NOMO-1 treated with DMSO at 0.1 percent for 48 hours (cell line): ENCODE results near the gene RNU6-8.

ENCODE experiments used
- DNase-seq: peaks from one replicate; lab custom pipeline; 2025; ENCODE audit not compliant: unreplicated experiment; lab: John Stamatoyannopoulos, UW

Gene RNU6-8

DNA sequence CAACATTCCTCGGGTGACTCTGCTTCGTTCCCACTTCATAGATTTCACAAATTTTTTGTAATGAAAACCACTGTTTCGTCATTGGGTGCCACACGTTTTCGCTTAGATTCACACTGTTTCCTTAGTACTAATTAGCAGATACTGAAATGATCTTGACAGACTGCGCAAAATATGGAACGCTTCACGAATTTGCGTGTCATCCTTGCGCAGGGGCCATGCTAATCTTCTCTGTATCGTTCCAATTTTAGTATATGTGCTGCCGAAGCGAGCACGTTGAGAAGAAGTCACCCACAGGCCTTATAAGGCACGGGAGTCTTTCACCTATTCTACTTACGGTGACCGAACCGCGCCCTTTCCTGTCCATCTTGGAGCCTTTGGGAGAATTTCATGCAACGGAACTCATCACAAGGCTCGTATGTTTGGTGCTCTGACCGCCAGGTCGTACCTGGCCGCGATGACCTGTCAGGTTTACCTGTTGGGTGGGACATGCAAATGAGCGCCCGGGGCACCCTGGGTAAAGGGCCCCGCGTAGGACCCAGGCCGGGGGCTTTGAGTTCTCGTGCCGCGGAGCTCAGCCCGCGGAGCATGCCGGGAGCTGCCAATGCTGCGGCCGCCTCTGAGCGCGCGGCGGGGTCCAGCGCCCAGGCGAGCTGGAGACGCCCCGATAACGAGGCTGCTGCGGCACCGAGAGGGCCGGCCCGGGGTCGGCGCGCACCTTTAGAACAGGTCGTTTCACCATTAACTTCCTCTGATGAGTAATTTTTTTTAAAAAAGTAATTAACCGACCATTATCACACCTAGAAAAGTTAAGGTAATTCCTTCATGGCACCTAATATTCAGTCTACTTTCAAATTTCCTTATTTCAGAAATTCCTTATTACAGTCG lies at the start of gene RNU6-8:
Gene RNU6-8 (minus strand): TSS at position 272 of the 885 bp plus-strand sequence.
- peak; percentile 37 for DNase-seq

DNA sequence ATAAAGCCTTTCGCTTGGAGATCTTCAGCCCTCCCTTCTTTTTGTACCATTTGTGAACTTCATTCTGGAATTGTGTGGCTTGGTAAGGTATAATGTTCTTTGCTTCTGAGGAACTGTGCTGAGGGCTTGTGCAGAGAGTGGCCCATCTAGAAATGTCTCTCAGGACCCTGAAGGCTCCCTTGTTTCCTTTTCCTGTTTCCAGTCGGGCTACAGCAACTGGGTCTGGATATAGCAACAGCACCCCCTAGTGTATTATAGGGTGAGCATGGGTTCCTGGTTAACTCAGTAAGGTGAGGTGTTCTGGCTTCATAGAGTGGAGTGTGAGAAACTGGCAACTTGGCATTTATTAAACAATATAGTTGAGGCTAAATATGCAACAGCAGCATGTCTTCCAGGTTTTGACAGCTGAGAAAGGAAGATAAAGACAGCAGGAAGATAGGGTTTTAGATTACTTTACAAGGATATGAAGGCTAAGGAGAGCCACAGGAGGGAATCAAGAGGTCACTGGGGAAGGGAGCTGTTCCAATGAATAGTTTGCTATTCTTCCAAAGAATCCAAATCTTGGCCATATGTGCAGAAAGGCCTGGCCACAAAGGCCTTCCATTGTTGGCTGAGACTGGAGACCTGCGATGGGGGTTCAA lies 49.1 kb upstream of the RNU6-8 start:
- DNase-seq, result peak; percentile 48

DNA sequence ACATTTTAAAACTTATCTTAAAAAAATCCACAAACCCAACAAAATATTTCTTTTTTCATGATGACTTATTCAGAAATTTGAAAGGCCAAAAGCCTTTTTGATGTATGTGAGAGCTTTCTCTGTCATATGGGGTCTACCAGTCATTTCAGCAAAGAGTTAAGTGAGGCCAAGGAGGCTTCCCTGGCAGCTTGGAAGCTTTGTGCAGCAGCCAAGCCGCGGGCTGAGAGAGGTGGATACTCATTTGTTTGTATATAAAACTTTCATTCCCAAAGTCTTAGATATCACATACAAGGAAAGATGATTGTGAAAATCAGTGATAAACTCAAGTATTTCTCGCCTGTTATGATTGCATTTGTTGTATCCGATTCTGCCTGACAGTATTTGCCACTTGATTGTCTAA lies 48.5 kb upstream of the RNU6-8 start:
- no peak for DNase-seq

DNA sequence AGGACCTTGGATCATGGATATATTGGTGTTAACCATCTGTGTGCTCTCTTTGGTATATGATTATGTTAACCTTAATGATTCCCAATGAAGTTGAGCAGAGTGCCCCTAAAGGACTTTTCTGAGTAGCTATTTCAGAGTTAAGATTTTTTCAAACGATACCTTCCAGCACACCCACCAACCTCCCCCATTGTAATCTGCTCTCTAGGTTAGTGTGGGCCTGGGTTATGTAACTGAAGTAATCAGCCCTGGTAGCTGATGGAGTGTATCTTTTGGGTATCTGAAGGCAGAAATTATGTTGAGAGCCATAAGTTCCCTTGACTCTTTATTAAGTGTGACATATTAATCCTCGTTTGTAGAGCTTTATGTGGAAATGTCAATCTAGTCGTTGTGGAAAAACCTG lies 47.6 kb upstream of the RNU6-8 start:
- DNase-seq, result no peak

DNA sequence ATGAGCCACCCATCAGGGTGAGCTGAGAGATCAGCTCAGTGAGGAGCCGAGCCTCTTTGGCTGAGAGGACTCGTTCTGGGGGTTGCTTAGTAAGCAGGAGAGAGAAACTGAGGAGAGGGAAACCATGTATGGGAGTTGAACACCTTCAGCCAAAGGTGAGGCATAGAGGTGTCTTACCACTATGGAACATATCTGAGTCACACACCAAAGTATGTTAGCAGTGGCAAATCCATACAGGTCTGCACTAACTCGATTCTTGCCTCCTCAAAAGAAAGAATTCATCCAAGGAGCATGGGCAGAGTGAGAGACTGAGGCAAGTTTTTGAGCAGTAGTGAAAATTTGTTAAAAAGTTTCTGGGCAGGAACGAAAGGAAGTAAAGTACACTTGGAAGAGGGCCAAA lies 46.7 kb upstream of the RNU6-8 start:
- no peak for DNase-seq

DNA sequence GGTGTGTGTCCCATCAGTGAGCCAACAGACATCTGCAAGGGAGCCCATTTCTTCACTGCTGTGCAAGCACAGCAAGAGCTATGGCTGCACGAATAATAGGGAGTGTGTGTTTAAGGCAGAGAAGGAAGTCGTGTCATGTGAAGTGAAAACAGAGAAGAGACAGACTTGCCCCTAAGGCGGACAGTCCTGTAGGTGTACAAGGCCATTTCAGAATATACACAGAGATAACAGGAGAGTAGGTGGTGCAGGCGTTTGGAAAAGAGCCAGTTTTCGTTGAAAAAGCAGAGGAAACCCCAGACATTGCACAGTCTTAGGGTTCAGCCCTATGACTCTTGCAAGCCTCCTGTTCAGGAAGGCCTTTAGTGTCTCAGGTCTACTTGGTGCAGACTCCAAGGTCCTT lies 46.3 kb upstream of the RNU6-8 start:
- no peak for DNase-seq

DNA sequence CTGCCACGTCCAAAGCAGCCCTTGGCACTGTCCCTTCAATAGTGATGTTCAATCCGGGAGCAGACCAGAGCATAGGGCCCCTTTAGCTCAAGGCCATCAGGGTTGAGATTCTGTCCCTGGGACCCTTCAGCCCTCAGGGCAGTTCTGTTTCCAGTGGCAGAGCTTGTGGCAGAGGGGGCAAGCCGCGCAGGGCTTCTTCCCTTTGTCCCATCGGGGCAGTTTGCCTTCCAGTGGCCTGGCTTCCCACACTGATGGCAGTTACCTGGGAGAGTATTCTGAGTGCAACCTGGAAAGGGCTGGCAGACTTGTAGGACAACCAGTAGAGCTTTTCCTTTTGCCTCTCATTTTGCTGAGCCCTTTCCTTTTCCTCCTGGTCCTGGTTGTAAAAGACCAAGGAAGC lies 43.7 kb upstream of the RNU6-8 start:
- no peak for DNase-seq

DNA sequence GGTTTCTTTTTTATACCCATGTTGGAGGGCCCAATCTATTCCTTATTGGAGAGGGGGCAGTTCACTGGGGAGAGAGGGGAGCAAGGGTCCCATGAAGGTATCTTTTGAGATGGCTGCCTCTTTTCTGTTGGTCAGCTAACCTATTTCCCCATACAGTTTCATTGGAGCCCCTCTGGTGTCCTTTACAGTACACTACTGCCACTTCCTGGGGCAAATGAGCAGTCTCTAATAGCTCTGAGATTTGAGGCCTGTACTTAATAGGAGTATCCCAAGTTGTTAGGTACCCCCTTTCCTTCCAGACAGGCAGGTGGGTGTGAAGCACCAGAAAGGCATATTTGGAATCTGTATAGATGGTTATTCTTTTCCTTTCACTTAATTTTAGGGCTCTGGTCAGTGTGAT lies 41.3 kb upstream of the RNU6-8 start:
- DNase-seq, result no peak

DNA sequence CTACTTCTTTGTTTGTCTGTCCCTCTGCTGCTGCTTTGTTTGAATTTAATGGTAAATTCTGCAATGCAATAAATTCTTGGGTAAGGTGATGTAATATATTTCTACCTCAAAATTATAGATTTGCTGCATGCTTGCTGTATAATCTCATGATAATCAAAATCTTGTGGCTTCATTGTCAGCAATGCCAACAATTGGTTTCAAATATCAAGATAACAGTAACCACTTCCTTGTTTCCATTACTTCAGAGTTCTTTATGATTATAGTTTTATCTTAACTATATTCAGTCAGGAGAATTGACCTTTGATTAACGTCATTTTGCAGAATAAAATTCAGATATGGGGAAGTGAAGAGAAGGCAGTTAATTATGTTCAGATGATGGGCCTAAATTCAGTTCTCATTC lies 30.2 kb upstream of the RNU6-8 start:
- DNase-seq, result no peak

DNA sequence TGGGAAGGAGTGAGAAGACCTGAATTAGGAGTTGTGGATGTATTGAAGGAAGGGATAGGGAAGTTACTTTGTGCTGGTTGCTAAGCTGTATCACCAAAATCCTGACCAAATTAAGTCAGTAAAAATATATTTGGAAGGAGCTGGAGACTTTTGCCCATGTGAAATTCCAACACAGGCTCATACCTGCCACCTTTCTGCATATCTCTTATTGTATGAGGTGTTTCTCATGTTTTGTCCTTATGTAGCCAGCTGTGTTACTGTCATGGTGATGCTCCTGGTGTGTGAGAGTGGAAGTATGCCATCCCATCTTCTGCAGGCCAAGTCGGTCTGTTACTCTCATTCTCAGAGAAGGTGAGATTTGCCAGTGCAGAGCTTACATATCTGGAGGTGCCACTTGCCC lies 29.4 kb upstream of the RNU6-8 start:
- no peak for DNase-seq

DNA sequence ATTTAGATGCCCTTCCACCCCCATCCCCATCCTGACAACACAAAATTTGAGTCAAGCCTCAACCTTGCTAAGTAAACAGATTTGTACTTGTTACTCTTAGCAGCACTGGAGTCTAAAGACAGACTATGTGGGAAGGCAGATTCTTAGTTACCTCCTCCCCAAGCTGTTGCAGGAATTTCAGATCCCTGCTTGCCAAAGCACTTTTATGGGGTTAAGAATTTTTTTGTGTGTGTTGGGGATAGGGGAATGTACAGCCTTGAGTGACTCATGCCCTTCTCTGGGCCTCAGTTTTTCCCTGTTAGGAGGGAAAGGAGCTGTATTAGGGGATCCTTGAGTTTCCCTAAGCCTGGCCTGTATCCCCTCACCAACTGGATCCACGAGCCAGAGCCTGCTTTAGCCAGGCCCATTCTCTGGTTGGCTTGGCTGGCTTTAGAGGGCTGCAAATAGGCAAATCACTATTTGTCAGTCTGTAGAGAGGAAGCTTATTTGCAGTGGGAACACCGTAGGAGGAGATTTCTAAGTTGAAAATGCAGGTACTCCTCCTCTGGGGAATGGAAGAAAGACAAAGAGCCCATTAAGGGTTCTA lies 27.7 kb upstream of the RNU6-8 start:
- no peak for DNase-seq

DNA sequence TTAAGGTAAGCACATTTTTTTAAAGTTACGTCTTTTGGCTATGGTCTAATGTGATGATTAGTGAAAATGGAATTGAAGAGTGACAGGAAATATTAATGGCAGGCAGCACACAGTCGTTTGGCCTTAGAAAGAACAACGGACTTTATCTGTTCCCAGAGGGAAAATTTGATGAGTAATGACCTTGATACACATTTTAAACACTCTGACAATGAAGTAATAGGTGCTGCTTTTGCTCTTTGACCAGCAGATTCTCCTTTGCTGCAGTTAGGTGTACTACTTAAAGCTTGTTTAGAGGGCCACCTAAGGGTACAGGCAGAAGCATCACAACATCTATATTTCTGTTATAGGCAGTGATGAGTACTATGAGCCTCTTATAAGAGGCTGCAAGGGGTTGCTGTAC lies 27.1 kb upstream of the RNU6-8 start:
- no peak for DNase-seq

DNA sequence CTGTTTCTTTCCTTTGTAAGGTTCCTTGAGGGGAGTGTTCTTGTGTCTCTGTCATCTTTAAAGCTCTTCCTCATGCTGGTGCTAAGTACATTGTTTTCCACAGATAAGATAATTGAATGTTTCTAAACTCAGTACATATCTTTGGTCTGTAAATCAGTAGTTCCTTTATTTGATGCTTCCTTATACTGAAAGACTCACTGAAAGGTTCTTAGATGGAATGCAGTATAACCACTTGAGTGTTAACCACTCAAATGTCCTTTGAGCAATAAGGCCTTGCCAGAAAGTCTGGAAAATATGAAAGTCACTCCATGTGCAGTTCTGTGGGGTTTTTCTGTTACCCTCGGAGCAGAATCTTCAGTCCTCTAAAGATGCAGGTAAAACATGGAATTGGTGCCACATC lies 23.0 kb upstream of the RNU6-8 start:
- no peak for DNase-seq

DNA sequence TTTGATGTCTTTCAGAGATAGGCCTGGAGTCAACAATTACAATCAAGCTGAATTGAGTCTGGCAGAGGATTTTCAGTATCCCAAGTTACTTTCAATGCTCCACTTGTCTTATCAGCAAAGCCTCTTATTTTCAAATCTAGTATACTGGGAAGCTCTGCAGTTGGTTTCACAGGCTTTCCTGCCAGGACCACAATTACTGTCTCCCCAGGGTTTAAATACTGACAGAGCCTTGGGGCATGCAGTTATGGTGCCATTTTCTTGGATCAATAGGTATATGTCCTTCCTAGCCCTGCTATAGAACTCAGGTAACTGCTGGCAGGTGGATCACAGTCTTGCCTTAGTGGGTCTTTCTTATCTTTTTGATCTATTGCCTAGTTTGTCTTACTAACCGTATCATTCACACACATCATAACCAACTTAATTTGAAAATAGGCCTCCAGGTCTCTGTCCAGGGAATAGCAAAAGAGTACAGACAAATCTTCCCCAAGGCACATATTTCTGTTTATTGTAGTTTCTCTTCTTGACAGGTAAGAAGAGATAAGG lies 22.4 kb upstream of the RNU6-8 start:
- DNase-seq, result no peak

DNA sequence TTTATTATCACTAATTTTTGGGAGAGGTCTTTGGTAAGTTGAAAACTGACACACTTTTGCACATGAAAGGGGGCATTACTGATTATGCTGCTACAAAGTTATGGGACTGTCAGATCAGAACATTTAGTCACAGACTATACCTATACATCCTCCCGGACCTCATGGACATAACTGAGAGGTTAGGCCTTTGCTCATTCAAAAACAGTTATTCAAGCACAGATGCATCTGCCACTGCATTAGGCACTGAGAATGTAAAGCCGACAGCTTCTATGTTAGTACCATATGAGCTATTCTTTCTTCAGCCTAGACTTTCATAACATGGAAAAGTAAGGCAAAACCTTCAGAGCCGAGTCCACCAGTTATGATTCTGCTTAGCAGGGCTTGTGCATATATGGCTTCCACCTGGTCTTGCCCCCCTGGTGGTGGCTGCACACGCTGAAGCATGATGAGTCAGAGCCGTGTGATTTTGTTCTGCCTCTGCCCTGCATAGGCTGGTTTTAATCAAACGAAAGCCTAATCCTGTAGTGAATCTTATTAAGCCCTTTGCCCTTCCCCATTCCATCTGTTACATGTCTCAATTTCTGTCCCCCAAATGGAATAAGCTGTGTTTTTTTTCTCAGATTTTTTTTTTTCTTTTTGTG lies 21.8 kb upstream of the RNU6-8 start:
- DNase-seq, result no peak

DNA sequence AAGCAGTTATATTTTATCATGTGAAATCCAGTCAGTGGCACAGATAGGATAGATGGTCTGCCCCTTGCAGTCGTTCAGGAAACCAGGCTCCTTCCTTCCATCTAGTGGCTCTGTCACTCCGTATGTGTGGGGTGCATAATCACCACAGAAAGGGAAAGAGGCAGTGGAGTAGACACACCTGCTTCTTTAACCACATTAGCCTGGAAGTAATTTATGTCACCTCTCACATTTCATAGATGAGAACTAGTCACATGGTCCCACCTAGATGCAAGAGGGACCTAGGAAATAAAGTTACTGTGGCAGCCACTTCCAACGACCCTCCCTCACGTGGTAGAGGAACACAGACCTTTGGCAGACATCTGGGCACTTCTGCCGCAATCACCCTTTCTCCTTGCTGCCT lies 14.2 kb upstream of the RNU6-8 start:
- no peak for DNase-seq

DNA sequence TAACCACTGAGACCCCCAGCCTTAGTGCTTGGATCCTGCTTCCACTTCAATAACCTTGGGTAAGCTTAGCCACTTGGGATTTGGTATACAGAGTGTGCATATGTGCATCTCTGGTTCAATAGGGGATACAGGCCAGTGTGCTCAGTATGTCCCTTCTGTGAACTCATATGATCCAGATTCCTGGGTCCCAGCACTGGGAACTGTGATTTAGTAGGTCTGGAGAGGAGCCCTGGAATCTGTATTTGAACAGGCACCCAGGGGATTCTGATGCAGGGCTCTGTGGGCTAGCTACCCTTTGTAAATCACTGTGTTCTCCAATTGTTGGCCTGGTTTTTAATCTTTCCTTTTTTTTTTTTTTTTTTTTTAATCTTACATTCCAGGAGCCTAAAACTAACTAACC lies 9.8 kb upstream of the RNU6-8 start:
- no peak for DNase-seq

DNA sequence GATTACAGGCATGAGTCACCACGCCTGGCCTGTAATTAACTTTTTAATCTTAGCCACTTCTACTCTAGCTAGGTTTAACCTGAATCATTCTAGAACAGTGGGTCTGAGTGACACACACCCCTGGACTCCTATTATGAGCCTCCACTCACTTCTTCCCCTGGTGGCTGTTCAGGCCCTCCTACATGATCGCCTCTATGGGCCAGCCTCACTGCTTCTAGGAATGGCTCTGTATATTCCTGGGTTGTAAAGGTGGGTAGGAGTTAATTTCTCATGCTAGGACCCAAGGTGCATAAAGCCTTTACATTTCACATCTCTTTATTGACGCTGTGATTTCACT lies 8.0 kb upstream of the RNU6-8 start:
- DNase-seq, result no peak

DNA sequence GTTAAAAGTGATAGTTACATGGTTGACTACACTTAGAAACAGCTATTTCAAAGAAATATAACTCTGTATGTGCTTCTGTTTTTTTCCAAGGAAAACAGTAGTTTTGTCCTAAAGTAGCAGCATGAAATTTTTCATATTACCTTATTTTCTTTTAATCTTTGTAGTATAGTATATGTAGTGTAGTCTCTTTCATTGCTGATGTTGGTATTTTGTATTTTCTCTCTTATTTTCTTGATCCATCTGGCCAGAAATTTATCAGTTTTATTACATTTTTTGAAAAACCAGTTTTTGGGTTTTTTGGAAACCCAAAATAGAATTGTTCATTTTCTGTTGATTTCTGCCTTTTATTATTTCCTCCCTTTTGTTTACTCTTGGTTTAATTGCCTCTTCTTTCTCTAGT lies 6.4 kb upstream of the RNU6-8 start:
- no peak for DNase-seq

DNA sequence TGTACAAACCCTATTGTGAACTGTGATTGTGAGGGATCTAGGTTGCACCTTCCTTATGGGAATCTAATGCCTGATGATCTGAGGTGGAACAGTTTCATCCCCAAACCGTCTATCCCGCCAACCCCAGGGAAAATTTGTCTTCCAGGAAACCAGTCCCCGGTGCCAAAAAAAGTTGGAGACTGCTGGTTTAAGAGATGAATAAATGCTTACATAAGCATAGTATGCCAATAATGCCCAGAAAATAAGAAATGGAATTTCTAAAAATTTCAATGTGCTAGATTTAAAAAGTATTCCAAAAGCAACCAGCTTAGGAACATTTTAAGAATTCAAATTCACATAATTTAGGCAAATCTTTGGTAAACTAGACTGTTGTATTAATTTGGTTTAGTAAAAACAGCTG lies 5.4 kb upstream of the RNU6-8 start:
- no peak for DNase-seq

DNA sequence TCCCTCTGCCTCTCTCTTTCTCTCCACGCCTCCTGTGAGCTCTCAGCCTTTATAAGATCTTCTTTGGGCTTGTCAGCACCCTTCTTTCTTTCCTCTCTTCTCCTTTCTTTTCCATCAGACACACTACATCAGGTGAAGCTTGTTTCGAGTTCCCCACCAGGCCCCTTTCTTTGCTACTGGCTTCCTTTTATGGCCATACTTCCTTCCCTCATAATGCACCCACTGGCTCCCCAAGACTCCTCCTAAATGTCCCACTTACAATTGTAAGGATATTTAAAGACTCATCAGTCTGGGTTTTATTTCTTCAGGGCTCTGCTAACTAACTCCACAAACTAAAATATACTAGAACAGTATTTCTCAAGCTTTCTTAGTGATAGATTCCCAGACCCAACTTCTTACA lies 3.5 kb upstream of the RNU6-8 start:
- DNase-seq, result no peak

DNA sequence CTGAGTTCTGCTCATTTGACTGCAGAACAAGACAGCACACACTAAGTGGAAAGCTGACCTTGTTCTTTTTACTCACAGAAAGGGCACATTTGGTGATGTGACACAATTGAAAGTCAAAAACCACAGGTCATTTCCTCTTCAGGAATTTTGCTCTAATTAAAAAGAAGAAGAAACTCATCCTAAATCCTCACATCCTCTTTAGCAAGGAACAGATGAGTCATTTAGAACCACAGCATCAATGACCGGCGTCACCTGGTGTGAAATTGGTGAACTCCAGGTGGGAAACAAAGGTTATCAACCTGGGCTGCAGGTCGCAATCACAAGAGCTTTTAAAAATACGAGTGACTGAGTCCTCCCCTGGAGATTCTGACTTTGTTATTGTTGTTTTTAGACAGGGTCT lies 2.9 kb upstream of the RNU6-8 start:
- no peak for DNase-seq
